BJ (cell line): ENCODE results near the gene NRROS. TPM values are rescaled to one million over a fixed set of nuclear protein-coding genes. Genes with fewer than 3 reads are reported as not detected.
"Not testable (repeated sequence)": the region's sequence is repeated elsewhere in the genome, so short reads cannot be mapped to it uniquely, and the experiment has no call there.

Source experiments
- CTCF ChIA-PET: fragments of 350-600 bp; formaldehyde crosslinking; extraction: SDS; loops from one replicate; lab custom pipeline; 2021; ENCODE audit warnings: antibody characterized with exemption, inconsistent platforms; lab: Yijun Ruan, JAX
- POLR2A ChIA-PET: fragments of 300-600 bp; sonication (Branson Sonifier 250); formaldehyde crosslinking; extraction: SDS; loops from one replicate; lab custom pipeline; 2021; ENCODE audit warnings: antibody characterized with exemption; lab: Charles Lee
- DNase-seq: peaks from one replicate; pipeline ENCODE4 v3.0.0-alpha.2; 2011; ENCODE audit warnings: low read depth
- H3K27me3 ChIP-seq: 2 replicates; pipeline ENCODE4 v1.6.0; 2011; ENCODE audit warnings: low read length; ENCODE audit not compliant: control insufficient read depth, insufficient read depth
- H3K36me3 ChIP-seq: 2 replicates; pipeline ENCODE4 v1.5.1; 2011; ENCODE audit warnings: low read length; ENCODE audit not compliant: control insufficient read depth, insufficient read depth
- H3K4me3 ChIP-seq: 2 replicates; pipeline ENCODE4 v1.5.1; 2011; ENCODE audit warnings: low read depth, mild to moderate bottlenecking, control low read depth, low read length
- CTCF ChIP-seq: IDR thresholded peaks from 2 replicates; pipeline ENCODE4 v1.5.1; 2011; ENCODE audit warnings: low read depth, mild to moderate bottlenecking, control low read depth, inconsistent platforms, low read length, moderate library complexity; ENCODE audit not compliant: insufficient read depth
- polyA minus RNA-seq: library from RNA; depleted of rRNA, polyadenylated mRNA; stranded (reverse); fragments of >200 nt; gene quantifications from 2 replicates; pipeline ENCODE4 v1.2.3, GENCODE V29; 2011; rRNA and poly(A)+ RNA removed
- polyA plus RNA-seq: library from polyadenylated mRNA; depleted of rRNA; stranded (reverse); fragments of >200 nt; gene quantifications from 2 replicates; pipeline ENCODE4 v1.2.3, GENCODE V29; 2011; rRNA removed

Gene NRROS
- polyA plus RNA-seq (0.06 and 0.07 TPM in 2 replicates), polyA minus RNA-seq (0.10 TPM in 1 of 2 replicates, not detected in the other)

- no peak for DNase-seq
- H3K4me3 ChIP-seq = peak within 1 kb of the TSS; percentile 33
- ChIA-PET POLR2A (no interaction called here), CTCF (interaction anchor here (0.8 to 1.3 kb wide), 2 partner anchors 9 to 46 kb away, joined by 3 to 4 read pairs; no protein-coding TSS in a partner anchor)
- H3K27me3 ChIP-seq = peaks cover 9% of the 10 kb centered on the region
- no peaks in the 10 kb centered on the region for H3K36me3 ChIP-seq
- TF ChIP-seq CTCF = no peak
Observed at GRCh38 chr3:196639483-196640296, at the start of gene NRROS. NRROS (plus strand) TSS chr3:196639694; CDS start chr3:196654540, 14,846 bp downstream.

GRCh38 chr3:196590279-196590678, 49.2 kb upstream of the NRROS start:
- ChIA-PET POLR2A (no interaction called here), CTCF (interaction anchor here (0.7 kb wide), 1 partner anchor 10 kb away, joined by 3 read pairs; no protein-coding TSS in a partner anchor)
- Histone ChIP-seq H3K36me3 (no peaks in the 10 kb centered on the region), H3K4me3 (no peak overlapping the region), H3K27me3 (no peaks in the 10 kb centered on the region)
- no peak for DNase-seq
- TF ChIP-seq CTCF = no peak

- Histone ChIP-seq H3K4me3 (no peak overlapping the region), H3K27me3 (peaks cover 7% of the 10 kb centered on the region), H3K36me3 (no peaks in the 10 kb centered on the region)
- DNase-seq = no peak
- TF ChIP-seq CTCF = no peak
- POLR2A ChIA-PET = no interaction called here
- CTCF ChIA-PET = interaction anchor here (0.7 to 2.7 kb wide), 3 partner anchors 13 to 90 kb away, joined by 3 to 12 read pairs (median 4); no protein-coding TSS in a partner anchor
Observed at GRCh38 chr3:196596355-196596754, 43.1 kb upstream of the NRROS start.

GRCh38 chr3:196597971-196598733, 41.3 kb upstream of the NRROS start:
- DNase-seq = peak; percentile 7
- H3K36me3 ChIP-seq, H3K27me3 ChIP-seq: not testable (repeated sequence)
- ChIA-PET POLR2A (interaction anchor here (0.6 kb wide), 2 partner anchors 421 to 898 kb away, joined by 10 to 13 read pairs; no protein-coding TSS in a partner anchor), CTCF (interaction anchor here (0.7 to 2.7 kb wide), 2 partner anchors 11 to 14 kb away, joined by 3 to 12 read pairs; no protein-coding TSS in a partner anchor)
- H3K4me3 ChIP-seq = peak overlapping the region; percentile 22

- no peak overlapping the region for H3K4me3 ChIP-seq
- ChIA-PET POLR2A (no interaction called here), CTCF (no interaction called here)
- no peak for DNase-seq
- no peaks in the 10 kb centered on the region for H3K36me3 ChIP-seq
- H3K27me3 ChIP-seq = peaks cover 7% of the 10 kb centered on the region
- TF ChIP-seq CTCF = no peak
Observed at GRCh38 chr3:196599734-196600128, 39.8 kb upstream of the NRROS start.
